Pericardium fibroblast (primary cell): ENCODE results near the gene AP4E1. TPM values are rescaled to one million over a fixed set of nuclear protein-coding genes. Genes with fewer than 3 reads are reported as not detected.

Experiments
- total RNA-seq: library from RNA; depleted of rRNA; stranded (reverse); fragments of >200 nt; gene quantifications from 2 replicates; pipeline ENCODE4 v1.2.3, GENCODE V29; 2015

Gene AP4E1
- total RNA-seq = 8.1 and 8.6 TPM in 2 replicates

DNA sequence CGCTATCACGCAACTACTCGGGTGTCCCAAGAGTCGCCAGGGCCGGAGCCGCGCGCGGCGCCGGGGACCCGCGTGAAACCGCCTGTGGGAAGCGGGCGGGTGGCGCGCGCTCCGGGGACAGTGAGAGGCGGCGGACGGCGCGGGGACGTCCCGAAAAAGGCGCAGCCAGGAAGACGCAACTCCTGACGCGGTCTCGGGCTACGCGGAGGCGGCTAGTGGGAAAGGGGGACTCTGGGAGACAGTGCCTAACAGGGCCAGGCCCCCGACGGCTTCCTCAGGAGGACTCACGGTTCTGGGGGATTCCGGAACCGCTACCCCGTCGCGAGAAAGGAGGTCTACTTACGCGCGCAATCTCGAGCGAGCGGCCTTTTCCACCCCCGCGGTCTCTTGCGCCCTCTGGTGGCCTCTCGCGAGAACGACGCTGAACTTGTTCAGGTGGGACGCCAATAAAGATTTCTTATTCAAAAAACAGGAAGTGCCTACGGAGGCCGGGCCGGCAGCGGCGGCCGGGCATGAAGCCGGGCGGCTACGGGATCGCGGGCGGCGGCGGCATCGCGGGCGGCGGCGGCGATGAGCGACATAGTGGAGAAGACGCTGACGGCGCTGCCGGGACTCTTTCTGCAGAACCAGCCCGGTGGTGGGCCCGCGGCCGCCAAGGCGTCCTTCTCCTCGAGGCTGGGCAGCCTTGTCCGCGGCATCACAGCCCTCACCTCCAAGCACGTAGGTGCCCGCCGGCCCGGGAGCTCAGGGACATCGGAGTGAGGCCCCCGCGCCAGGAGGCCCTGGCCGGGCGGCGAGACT is at the start of gene AP4E1:
TSS of gene AP4E1 (plus strand) at position 475 of the 801 bp plus-strand sequence. CDS start at position 571, 96 bp downstream.

Other genes with a start within 250 kb of the AP4E1 start
- 29.1 and 51.8 TPM in 2 replicates for gene TRPM7, start 221.9 kb upstream of the AP4E1 start, total RNA-seq
- gene SPPL2A, start 143.0 kb upstream of the AP4E1 start, total RNA-seq = 117 and 143 TPM in 2 replicates
- 10.3 and 14.4 TPM in 2 replicates for gene TNFAIP8L3, start 186.2 kb downstream of the AP4E1 start, total RNA-seq